Esophagus muscularis mucosa (tissue), 4 donors: ENCODE measurements around the gene AGO4.

Experiments
- CTCF ChIP-seq, 3 experiments: fragments of 200-600 bp in 2 of 3; fragments of 450-650 bp in 1 of 3; sonication (generic) in 2 of 3; IDR thresholded peaks; one replicate each; pipeline ENCODE4 v1.5.1; 2017 to 2019; ENCODE audit warnings: antibody characterized with exemption in 3 of 3, mild to moderate bottlenecking in 2 of 3, moderate library complexity in 1 of 3
- EP300 ChIP-seq: sonication (generic); formaldehyde crosslinking; IDR thresholded peaks from one replicate; pipeline ENCODE4 v1.6.1; 2017; ENCODE audit warnings: antibody characterized with exemption
- POLR2A ChIP-seq: fragments of 450-650 bp; IDR thresholded peaks from one replicate; pipeline ENCODE4 v1.6.1; 2017; ENCODE audit warnings: antibody characterized with exemption, moderate library complexity, mild to moderate bottlenecking, low read depth
- POLR2AphosphoS5 ChIP-seq, 2 donors: sonication (generic); formaldehyde crosslinking; IDR thresholded peaks; one replicate each; pipeline ENCODE4 v1.6.1; 2017; ENCODE audit warnings: antibody characterized with exemption in 2 of 2

- TF ChIP-seq CTCF (IDR thresholded peaks at IDR 0.05), result no peak
- TF ChIP-seq EP300, result no peak
- no peak for TF ChIP-seq POLR2A
- TF ChIP-seq POLR2AphosphoS5 (IDR thresholded peaks at IDR 0.05), result no peak
Observed at GRCh38 chr1:35854989-35855700, 47.3 kb downstream of the AGO4 start.
